AML-193 (cell line): ENCODE results near the gene TMEM132D.

ENCODE experiments used
- DNase-seq, 2 experiments: peaks; one replicate each; lab custom pipeline; 2025; lab: John Stamatoyannopoulos, UW

The TMEM132D gene

GRCh38 chr12:129101816-129102215 lies 802.0 kb downstream of the TMEM132D start:
- DNase-seq = no peak

GRCh38 chr12:129101404-129101803 lies 802.4 kb downstream of the TMEM132D start:
- no peak for DNase-seq

GRCh38 chr12:129097451-129097850 lies 806.4 kb downstream of the TMEM132D start:
- no peak for DNase-seq

GRCh38 chr12:129096968-129097367 lies 806.9 kb downstream of the TMEM132D start:
- no peak for DNase-seq

GRCh38 chr12:129096184-129096583 lies 807.6 kb downstream of the TMEM132D start:
- DNase-seq = no peak

GRCh38 chr12:129089576-129089975 lies 814.2 kb downstream of the TMEM132D start:
- no peak for DNase-seq

- no peak for DNase-seq
Observed at GRCh38 chr12:129084875-129085826, 818.7 kb downstream of the TMEM132D start.

GRCh38 chr12:129083121-129083840 lies 820.5 kb downstream of the TMEM132D start:
- DNase-seq = no peak

- no peak for DNase-seq
Observed at GRCh38 chr12:129082441-129082840, 821.4 kb downstream of the TMEM132D start.

GRCh38 chr12:129081755-129082250 lies 822.0 kb downstream of the TMEM132D start:
- DNase-seq = no peak

- no peak for DNase-seq
Observed at GRCh38 chr12:129080821-129081220, 823.0 kb downstream of the TMEM132D start.

- no peak for DNase-seq
Observed at GRCh38 chr12:129080391-129080790, 823.4 kb downstream of the TMEM132D start.

GRCh38 chr12:129079719-129080118 lies 824.1 kb downstream of the TMEM132D start:
- no peak for DNase-seq

- no peak for DNase-seq
Observed at GRCh38 chr12:129076441-129077320, 827.1 kb downstream of the TMEM132D start.

- DNase-seq = no peak
Observed at GRCh38 chr12:129075460-129076208, 828.2 kb downstream of the TMEM132D start.

GRCh38 chr12:129074379-129074778 lies 829.4 kb downstream of the TMEM132D start:
- no peak for DNase-seq

GRCh38 chr12:129073157-129073915 lies 830.5 kb downstream of the TMEM132D start:
- no peak for DNase-seq

- DNase-seq = no peak
Observed at GRCh38 chr12:129071362-129071761, 832.5 kb downstream of the TMEM132D start.

GRCh38 chr12:129069886-129070285 lies 833.9 kb downstream of the TMEM132D start:
- DNase-seq = no peak

- no peak for DNase-seq
Observed at GRCh38 chr12:129068684-129069083, 835.1 kb downstream of the TMEM132D start.
